HG03432 (cell line): ENCODE data around the gene SNX10.
"Not testable (repeated sequence)": the region's sequence is repeated elsewhere in the genome, so short reads cannot be mapped to it uniquely, and the experiment has no call there.

Source experiments
- ATAC-seq: cut with Tn5 transposase; IDR thresholded peaks from one replicate; pipeline ENCODE4 v1.9.1; 2021; ENCODE audit warnings: mild to moderate bottlenecking, moderate library complexity; ENCODE audit not compliant: unreplicated experiment

SNX10 gene, protein sequence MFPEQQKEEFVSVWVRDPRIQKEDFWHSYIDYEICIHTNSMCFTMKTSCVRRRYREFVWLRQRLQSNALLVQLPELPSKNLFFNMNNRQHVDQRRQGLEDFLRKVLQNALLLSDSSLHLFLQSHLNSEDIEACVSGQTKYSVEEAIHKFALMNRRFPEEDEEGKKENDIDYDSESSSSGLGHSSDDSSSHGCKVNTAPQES

DNA sequence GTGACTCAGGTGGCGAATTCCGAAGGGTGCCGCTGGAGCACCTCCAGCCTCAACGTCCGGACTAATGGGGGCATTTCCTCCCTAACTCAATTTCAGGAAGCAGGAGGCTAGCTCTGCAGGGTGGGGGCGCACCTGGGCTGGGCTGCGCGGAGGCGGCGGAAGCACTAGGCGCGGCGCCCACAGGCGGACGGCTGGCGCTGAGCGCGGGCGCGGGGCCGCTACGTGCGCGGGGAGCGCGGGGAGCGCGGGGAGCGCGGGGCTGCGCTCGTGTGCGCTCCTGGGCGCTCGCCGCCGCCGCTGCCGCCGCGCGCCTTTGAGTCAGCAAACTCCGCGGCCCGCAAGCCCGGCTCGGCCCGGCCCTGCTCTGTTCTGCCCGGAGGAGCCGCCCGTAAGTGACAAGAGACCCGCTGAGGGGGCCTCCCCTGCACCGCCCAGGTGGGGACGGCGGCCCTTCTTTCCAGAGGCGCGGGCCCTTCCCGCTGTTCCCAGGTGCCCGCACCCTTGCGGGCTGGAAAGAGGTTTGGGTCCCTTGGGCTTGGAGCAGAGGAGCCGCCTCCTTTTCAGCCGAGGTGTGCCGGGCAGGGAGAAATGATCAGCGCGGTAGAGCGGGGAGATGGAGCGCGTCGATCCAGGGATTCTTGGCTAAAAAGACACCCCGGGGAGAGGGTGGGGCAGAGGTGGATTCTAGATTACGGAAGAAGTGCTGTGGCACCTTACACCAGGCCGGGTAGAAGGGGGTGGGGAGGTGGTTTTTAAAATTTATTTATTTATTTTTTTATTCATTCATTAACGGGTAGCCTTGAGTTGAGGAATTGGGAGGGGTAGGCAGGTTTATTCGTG, at the start of gene SNX10:
TSS of gene SNX10 (plus strand) at position 164 of the 840 bp plus-strand sequence. CDS start 54,581 bp downstream, outside the sequence.
- ATAC-seq = peak; percentile 90

DNA sequence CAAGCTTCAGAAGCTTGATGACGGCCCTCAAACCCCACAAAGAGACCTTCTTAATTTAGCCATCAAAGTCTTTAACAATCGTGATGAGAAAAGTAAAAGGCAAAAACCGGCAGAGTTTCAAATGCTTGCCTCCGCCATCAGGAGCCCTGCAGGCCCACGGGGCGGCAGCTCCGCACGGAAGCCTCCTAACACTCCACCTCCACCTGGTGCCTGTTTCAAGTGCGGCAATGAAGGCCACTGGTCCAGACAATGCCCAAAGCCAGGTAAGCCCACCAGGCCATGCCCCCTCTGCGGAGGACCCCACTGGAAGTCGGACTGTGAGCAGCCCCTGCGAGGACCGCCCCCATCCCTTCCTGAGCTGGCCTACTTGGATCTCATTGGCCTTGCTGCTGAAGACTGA, 46.5 kb upstream of the SNX10 start:
- ATAC-seq = no peak

DNA sequence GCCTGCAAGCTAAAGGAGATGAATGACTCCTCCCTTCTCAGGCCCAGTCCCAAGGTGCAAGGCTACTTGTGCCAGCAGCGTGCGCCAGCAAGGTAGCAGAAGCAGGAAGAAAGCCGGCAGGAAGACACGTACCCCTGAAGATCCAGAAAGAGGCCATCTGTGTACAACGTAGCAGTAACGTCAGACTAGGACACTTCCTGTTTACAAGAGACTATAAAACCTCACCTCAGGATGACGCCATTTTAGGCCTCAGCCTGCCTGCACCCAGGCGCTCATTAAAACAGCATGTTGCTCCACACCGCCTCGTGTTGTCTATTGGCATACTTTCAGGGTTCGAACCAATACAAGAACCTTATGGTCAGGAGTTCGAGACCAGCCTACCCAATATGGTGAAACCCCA, 41.4 kb upstream of the SNX10 start:
- no peak for ATAC-seq

DNA sequence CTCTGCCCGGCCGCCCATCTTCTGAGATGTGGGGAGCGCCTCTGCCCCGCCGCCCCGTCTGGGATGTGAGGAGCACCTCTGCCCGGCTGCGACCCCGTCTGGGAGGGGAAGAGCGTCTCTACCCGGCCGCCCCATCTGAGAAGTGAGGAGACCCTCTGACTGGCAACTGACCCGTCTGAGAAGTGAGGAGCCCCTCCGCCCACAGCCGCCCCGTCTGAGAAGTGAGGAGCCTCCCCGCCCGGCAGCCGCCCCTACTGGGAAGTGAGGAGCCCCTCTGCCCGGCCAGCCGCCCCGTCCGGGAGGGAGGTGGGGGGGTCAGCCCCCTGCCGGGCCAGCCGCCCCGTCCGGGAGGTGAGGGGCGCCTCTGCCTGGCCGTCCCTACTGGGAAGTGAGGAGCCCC, 29.8 kb upstream of the SNX10 start:
- not testable (repeated sequence) for ATAC-seq

DNA sequence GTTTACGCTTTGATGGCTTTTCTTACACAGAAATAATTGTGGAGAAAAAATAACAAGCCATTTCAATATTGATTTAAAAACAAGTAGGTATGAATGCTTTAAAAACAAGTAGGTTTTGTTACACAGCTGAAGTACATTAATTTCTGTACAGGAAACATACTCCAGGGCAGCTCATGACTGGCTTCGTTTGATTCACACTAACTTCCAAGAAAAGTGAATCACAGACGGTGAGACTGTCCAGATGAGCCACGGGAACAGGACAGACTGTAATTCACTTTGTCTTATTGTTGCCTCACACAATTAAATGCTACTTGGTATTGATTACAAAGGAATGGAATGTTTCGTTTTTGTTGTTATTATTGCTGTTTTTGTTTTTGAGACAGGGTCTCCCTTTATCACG, 26.6 kb upstream of the SNX10 start:
- ATAC-seq = no peak

DNA sequence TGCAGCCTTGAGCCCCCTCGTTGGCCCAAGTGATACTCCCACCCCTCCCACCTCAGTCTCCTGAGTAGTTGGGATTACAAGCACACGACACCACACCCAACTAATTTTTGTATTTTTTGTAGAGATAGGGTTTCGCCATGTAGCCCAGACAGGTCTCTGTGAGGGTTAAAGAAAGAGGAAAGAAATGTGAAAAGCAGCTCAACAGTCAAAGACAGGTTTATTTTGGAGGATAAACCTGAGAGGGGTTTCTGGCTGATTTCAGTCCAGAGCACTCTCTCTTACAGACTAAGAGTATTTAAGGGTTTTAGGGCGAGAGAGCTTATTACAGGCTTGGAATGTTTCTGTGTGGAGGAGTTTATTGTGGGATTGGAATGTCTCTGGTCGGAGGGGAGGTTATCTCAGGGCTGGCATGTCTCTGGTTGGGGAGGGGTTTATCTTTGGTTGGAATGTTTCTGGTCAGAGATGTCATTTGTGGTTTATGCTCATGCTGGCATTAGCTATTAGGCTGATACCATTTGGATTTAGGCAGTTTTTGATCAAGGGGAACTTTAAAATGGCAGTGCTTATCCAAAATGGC, 26.1 kb upstream of the SNX10 start:
- no peak for ATAC-seq

DNA sequence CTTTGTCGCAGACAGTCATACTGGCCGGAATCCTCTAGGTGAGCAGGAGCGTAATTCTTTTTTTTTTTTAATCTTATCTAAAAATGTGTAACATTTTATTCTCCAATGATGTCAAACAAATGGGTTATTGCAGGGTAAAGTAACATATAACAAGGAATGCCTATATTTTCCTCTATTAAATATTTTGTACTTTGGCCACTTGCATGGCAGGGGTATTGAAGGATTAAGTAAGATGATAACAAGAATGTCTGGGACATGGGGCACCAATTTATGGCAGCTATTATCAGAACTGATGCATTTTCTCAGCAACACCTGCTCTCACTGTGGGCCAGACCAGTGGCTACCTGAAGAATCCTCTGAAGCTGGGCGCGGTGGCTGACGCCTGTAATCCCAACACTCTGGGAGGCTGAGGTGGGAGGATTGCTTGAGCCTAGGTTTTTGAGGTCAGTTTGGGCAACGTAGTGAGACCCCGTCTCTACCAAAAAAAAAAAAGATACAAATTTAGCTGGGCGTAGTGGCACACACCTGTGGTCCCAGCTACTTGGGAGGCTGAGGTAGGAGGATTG, 24.0 kb upstream of the SNX10 start:
- ATAC-seq = no peak

DNA sequence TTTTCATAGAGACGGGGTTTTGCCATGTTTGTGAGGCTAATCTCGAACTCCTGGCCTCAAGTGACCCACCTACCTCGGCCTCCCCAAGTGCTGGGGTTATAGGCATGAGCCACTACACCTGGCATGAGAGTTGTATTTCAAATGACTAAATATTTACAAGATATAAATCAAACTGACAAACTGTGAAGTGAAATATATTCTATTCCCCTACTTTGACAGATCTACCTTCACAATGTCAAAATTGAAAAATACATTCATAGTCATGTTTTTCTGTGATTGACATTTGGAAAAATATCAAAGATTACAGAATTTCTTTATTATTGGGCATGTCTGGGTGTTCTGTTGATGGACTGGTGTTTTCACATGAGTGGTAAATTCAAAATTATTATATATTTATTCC, 16.4 kb upstream of the SNX10 start:
- ATAC-seq = no peak

DNA sequence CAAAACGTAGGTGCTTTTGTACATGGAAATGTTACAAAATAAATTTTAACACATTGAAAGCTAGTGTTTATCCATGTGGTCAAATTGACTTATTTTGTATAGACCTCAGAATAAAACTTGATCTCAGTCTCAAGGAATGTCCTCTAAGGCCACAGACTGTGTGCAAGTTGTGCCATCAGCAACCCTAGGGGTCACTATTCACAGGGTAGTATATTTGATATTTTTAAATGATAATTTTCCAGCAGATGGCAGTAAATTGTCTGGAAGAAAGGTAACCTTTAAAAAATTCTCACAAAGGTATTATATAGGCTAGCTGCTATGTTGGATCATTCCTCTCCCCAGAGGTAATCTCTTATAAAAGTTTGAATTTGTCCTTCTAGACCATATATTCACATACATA, 12.9 kb upstream of the SNX10 start:
- ATAC-seq = peak; percentile 53

DNA sequence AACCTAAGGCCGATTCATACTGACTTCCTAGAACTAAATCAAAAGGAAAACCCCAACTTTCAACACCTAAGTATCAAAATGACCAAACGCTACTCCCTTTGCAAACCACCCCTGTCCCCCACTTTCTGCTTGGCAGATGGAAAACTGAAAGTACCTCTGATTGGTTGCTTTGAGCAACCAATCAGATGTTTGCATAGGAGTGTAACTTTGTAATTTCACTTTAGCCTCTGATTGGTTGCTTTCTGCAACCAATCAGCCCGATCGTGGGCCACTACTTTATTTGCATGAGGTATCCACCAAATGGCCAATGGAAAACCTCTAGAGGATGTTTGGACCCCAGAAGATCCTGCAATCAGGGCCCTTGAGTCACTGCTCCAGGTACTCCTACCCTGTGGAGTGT, 12.3 kb upstream of the SNX10 start:
- ATAC-seq = no peak

DNA sequence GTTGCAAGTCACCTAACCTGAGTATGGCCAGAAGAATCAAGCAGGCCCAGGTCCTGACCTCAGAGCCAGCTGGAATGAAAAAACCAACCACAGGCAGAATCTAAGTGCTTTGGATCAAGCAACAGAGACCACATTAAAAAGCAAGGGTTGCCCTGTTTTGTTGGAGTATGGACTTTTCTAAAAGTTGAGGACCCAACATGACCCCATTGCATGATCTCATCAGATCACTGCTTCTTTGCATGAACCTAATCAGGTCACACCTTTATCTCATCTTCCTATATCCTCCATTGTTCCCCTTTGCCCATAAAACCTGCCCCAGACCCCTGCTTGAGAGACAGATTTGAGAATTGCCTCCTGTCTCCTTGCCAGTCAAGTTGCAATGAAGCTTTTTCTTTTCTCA, 11.6 kb upstream of the SNX10 start:
- no peak for ATAC-seq

DNA sequence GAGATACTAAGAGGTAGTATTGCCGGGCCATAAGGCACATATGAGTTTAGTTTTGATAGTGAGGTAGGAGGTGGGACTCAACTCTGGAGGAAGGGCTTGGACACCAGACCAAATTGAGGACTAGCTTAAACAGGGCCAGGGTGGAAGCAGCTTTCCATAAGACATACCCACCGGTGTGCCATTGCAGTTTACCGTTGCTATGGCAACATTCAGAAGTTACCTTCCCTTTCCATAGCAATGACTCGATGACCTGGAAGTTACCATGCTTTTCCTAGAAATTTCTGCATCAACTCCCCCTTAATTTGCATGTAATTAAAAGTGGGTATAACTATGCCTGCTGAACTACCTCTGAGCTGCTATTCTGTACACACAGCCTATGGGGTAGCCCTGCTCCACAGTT, 10.9 kb upstream of the SNX10 start:
- no peak for ATAC-seq

DNA sequence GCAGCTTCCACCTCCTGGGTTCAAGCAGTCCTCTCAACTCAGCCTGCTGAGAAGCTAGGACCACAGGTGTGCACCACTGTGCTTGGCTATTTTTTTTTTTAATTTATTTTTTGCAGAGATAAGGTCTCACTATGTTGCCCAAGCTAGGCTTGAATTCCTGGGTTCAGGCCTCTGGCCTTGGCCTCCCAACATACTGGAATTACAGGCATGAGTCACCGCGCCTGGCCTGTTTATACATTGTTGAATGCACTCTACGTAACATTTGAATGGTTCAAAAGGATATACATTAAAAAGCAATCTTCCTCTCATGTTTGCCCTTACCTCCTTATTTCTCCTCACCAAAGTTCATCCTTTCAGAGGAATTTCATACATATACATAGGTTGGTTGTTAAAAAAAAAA, 7.2 kb upstream of the SNX10 start:
- ATAC-seq = no peak

DNA sequence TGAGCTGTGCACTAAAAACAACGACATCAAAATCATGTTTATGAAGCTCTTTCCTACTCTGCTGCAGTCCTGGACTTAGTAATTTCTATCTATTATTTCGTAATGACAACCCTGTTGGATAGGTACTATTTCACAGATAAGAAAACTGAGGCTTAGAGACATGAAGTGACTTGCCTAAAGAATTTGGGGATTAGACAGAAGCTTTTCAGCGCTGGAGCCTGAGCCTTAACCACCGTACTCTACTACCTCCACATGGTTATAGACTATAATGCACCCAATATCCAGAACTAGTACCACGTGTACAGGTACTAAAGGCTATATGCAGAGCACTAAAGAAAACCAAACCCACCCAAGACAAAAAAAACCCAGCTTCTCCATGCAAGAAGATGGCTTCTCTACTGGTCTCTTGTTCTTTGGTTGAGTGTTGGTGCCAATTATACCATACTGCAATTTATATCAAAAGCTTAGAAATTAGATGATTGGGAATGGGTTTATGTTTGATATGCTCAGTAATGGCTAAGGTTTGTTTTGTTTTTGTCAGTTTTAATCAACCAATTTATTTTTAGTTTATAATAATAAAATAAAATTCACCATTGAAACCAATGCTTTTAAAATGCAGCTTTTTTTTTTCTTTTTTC, 6.5 kb upstream of the SNX10 start:
- no peak for ATAC-seq

DNA sequence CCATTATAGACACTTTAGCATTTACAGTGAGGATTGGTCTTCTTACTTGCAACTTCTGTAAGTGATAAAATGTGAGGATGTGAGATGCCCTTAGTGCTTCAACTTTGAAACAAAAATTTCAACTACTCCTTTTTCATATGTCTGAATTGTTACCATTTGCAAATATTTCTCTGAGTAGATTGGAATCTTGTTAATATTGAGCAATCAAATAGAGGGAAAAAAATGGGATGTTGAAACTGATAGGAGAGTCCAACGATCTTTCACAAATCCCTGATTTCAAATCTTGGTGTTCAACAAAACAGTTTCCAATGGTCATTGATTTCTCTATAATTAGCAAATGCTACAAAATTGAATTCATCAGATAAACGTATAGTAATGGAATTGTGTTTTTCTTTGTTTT, 5.5 kb upstream of the SNX10 start:
- ATAC-seq = no peak

DNA sequence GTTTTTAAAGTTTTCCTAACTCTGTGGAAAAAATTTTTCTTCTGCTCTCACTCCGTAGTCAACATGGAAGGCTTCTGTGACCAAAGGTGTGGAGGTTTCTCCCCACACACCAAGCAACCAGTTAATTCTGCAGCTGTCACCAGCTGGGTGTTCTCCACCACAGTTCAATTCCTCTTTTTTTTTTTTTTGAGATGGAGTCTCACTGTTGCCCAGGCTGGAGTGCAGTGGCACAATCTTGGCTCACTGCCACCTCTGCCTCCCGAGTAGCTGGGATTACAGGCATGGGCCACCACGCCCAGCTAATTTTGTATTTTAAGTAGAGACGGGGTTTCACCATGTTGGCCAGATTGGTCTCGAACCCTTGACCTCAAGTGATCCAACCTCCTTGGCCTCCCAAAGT, 3.5 kb upstream of the SNX10 start:
- ATAC-seq = not testable (repeated sequence)

DNA sequence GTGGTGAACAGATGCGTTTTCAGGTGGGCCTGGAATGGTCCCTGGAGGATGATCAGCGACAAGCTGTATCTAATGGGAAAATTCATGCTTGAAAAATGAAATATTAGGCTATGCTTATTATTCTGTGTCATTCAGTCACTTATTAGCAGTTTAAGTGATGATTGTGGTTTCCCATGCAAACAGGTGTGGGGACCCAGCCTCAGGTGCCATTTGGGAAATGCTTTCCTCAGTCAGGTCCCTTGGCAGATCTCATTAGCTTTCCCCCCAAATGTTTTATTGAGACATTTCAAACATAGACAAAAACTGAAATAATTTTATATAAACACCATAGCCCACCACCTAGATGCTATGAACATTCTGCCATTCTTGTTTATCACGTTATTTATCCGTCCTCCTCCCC, 411 bp upstream of the SNX10 start:
- ATAC-seq = no peak

DNA sequence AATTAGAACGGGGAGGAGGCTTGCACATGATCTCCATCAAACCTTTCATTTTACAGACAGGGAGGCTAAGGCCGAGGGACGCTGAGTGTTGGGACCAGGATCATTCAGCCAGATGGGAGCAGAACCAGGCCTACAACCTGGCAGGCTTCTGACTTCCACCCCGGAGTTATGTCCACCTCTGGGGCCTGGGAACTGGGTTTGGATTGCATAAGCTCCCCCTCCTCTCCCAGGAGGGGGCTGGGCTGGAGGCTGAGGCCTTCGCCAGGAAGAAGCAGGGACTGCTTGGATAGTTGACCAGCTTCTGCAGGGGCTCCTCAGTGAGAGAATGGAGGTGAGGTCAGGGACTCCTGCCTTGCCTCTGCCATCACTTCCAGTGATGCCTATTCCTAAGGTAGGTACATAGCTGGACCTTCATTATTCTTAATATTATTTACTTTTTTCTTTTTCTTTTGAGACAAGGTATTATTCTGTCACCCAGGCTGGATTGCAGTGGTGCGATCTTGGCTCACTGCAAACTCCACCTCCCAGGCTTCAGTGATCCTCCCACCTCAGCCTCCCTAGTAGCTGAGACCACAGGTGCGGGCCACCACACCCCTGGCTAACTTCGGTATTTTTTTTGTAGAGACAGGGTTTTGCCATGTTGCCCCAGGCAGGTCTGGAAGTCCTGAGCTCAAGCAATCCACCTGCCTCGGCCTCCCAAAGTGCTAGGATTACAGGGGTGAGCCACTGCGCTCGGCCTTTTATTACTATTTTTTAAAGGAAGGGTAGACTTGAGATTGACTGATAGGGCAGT, 1.3 kb downstream of the SNX10 start:
- ATAC-seq = no peak

DNA sequence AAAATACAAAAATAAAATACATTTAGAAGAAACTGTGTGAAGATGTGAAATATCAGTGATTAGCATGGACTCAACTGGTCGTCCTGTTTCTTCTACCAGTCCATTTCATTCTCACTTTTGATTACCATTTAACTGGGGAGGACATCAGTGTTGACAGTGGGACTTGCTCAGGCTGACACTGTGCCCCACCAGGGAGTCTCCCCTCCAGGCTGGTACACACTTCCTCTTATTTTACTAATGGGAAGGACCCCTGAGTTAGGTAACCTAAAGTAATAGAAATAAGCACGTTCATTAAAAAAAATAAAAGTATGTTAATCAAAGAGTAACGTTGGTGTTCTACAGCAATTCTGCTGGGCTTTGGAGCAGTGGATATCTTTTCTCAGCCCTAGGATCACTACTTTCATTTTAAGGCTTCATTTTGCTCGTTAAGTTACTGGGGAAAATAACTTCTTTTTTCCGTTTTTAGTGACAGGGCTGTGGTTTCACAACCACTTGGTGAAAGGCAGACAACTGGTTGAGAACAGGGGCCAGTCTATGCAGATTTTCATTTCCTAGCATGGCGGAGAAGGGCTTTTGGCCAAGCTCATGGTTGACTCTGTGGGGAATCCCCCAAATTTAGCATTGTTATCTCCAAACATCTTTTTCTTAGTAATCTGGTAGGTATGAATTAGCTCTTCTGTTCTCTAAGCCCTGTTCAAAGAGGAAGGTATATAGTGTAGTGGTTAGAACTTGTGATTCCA, 2.1 kb downstream of the SNX10 start:
- peak; percentile 63 for ATAC-seq

DNA sequence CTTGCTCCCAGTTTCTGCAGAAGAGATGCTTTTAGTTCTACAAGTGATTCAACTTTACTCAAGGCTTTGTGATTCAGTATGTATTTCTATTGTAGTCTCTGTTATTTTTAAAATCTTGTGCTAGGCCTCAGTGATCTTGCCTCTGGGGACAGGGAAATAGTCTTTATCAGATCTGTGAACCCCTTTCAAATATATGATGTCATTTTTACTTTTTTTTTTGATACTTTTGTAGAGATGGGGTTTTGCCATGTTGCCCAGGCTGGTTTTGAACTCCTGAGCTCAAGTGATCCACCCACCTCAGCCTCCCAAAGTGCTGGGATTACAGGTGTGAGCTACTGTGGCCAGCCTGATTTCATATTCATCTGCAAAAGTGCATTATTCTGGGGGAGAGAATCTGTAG, 3.4 kb downstream of the SNX10 start:
- no peak for ATAC-seq
